Hepatocyte (in vitro differentiated cells): ENCODE data around the gene COL4A1.

Source experiments
- EZH2 ChIP-seq: fragments of 200-600 bp; sonication (generic); IDR thresholded peaks from 2 replicates; pipeline ENCODE4 v1.6.1; 2016; ENCODE audit warnings: antibody characterized with exemption, mild to moderate bottlenecking, borderline replicate concordance
- EZH2phosphoT487 ChIP-seq: fragments of 200-600 bp; sonication (generic); IDR thresholded peaks from one replicate; pipeline ENCODE4 v1.6.1; 2018; ENCODE audit warnings: antibody characterized with exemption, mild to moderate bottlenecking, low read depth, moderate library complexity; ENCODE audit not compliant: unreplicated experiment, severe bottlenecking
- TF ChIP-seq, protein P1 (sequence below): fragments of 200-600 bp; sonication (generic); IDR thresholded peaks from 2 replicates; pipeline ENCODE4 v1.5.1; 2016; ENCODE audit warnings: antibody characterized with exemption, mild to moderate bottlenecking; ENCODE audit not compliant: poor library complexity

GRCh38 chr13:110150384-110151101, 156.4 kb downstream of the COL4A1 start:
- TF ChIP-seq, protein P1, sequence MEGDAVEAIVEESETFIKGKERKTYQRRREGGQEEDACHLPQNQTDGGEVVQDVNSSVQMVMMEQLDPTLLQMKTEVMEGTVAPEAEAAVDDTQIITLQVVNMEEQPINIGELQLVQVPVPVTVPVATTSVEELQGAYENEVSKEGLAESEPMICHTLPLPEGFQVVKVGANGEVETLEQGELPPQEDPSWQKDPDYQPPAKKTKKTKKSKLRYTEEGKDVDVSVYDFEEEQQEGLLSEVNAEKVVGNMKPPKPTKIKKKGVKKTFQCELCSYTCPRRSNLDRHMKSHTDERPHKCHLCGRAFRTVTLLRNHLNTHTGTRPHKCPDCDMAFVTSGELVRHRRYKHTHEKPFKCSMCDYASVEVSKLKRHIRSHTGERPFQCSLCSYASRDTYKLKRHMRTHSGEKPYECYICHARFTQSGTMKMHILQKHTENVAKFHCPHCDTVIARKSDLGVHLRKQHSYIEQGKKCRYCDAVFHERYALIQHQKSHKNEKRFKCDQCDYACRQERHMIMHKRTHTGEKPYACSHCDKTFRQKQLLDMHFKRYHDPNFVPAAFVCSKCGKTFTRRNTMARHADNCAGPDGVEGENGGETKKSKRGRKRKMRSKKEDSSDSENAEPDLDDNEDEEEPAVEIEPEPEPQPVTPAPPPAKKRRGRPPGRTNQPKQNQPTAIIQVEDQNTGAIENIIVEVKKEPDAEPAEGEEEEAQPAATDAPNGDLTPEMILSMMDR, result no peak
- TF ChIP-seq EZH2, result no peak
- TF ChIP-seq EZH2phosphoT487, result no peak
